H1 (cell line): ENCODE measurements around the gene ELP4. TPM values are rescaled to one million over a fixed set of nuclear protein-coding genes. Genes with fewer than 3 reads are reported as not detected.

Experiments used
- CTCF ChIA-PET: fragments of 300-600 bp; sonication (Branson Sonifier 250); formaldehyde crosslinking; loops from one replicate; lab custom pipeline; 2021; ENCODE audit not compliant: partially characterized antibody; lab: Charles Lee
- POLR2A ChIA-PET: fragments of 300-600 bp; sonication (Branson Sonifier 250); formaldehyde crosslinking; loops from one replicate; lab custom pipeline; 2021; ENCODE audit warnings: inconsistent platforms; ENCODE audit not compliant: partially characterized antibody; lab: Charles Lee
- DNase-seq, 2 experiments: peaks; one replicate each; pipeline versions ENCODE4 v3.0.0 to v3.0.0-alpha.2; 2010 to 2022; ENCODE audit warnings: low spot score in 2 of 2, low read depth in 1 of 2, mixed read lengths in 1 of 2
- FAIRE-seq: peaks from 2 replicates; lab custom pipeline; 2011; peaks lifted over from hg19 to GRCh38; lab: Jason Lieb, UNC
- H2AFZ ChIP-seq: 2 replicates; pipeline ENCODE4 v1.8.1; 2012; ENCODE audit warnings: low read length, inconsistent platforms
- H2AK5ac ChIP-seq: 2 replicates; pipeline ENCODE4 v1.6.1; 2013; ENCODE audit warnings: low read depth, low read length
- H2BK120ac ChIP-seq: replicated peaks from 2 replicates; pipeline ENCODE3; 2013; ENCODE audit warnings: low read depth, low read length, inconsistent platforms
- H2BK12ac ChIP-seq: 2 replicates; pipeline ENCODE4 v1.6.1; 2013; ENCODE audit warnings: low read depth, low read length
- H2BK15ac ChIP-seq: 2 replicates; pipeline ENCODE4 v1.6.1; 2013; ENCODE audit warnings: low read length
- H2BK20ac ChIP-seq: 2 replicates; pipeline ENCODE4 v1.6.1; 2013; ENCODE audit warnings: low read length
- H2BK5ac ChIP-seq: 2 replicates; pipeline ENCODE4 v1.6.1; 2013; ENCODE audit warnings: low read depth, low read length
- H3K14ac ChIP-seq: 2 replicates; pipeline ENCODE4 v1.6.1; 2013; ENCODE audit warnings: inconsistent platforms; ENCODE audit not compliant: insufficient read length
- H3K18ac ChIP-seq: 2 replicates; pipeline ENCODE4 v1.6.1; 2013; ENCODE audit warnings: low read length; ENCODE audit errors: extremely low read depth
- H3K23ac ChIP-seq: 2 replicates; pipeline ENCODE4 v1.6.1; 2013; ENCODE audit warnings: inconsistent platforms; ENCODE audit not compliant: insufficient read length
- H3K23me2 ChIP-seq: 2 replicates; pipeline ENCODE4 v1.6.1; 2013; ENCODE audit warnings: low read depth, low read length
- H3K27ac ChIP-seq: 2 replicates; pipeline ENCODE4 v1.6.1; 2011; ENCODE audit warnings: low read depth, low read length, inconsistent platforms
- H3K27me3 ChIP-seq, 4 experiments: replicated peaks in 1 of 4; 1 replicate in 1 of 4; 2 replicates in 3 of 4; pipeline versions ENCODE4 v1.6.1 to v1.8.1; 2011 to 2013; ENCODE audit warnings: low read length in 3 of 4, mild to moderate bottlenecking in 3 of 4, inconsistent platforms in 2 of 4, mixed read lengths in 2 of 4, moderate library complexity in 1 of 4; ENCODE audit not compliant: control insufficient read depth in 3 of 4, insufficient read depth in 3 of 4; ENCODE audit errors: extremely low read depth in 1 of 4
- H3K36me3 ChIP-seq, 4 experiments: 2 replicates each; pipeline versions ENCODE4 v1.6.1 to v1.8.1; 2011 to 2013; ENCODE audit warnings: mild to moderate bottlenecking in 4 of 4, low read length in 3 of 4, moderate library complexity in 2 of 4, control low read depth in 1 of 4, inconsistent platforms in 1 of 4; ENCODE audit not compliant: insufficient read depth in 4 of 4, control insufficient read depth in 2 of 4
- H3K4ac ChIP-seq: replicated peaks from 2 replicates; pipeline ENCODE3; 2013; ENCODE audit warnings: low read length, low read depth, mixed read lengths, inconsistent platforms; ENCODE audit not compliant: insufficient read length
- H3K4me1 ChIP-seq, 4 experiments: replicated peaks in 1 of 4; 1 replicate in 1 of 4; 2 replicates in 3 of 4; pipeline versions ENCODE4 v1.6.1 to v1.8.1; 2011 to 2013; ENCODE audit warnings: low read length in 3 of 4, inconsistent platforms in 2 of 4, mixed read lengths in 1 of 4; ENCODE audit not compliant: insufficient read depth in 4 of 4, control insufficient read depth in 3 of 4
- H3K4me2 ChIP-seq, 2 experiments: 2 replicates each; pipeline versions ENCODE4 v1.6.1 to v1.8.1; 2011 to 2013; ENCODE audit warnings: low read depth in 2 of 2, low read length in 2 of 2, control low read depth in 1 of 2, inconsistent platforms in 1 of 2, mild to moderate bottlenecking in 1 of 2; ENCODE audit not compliant: insufficient read depth in 1 of 2
- H3K4me3 ChIP-seq, 4 experiments: fragments of 200-600, 300-600 bp in 1 of 4; sonication (generic), shearing (Covaris generic), sonication (Bioruptor Twin) in 1 of 4; 2 replicates each; pipeline versions ENCODE4 v1.5.1 to v1.8.1; 2011 to 2016; ENCODE audit warnings: low read length in 4 of 4, low read depth in 3 of 4, control low read depth in 2 of 4, inconsistent platforms in 2 of 4, mild to moderate bottlenecking in 2 of 4, mixed read lengths in 1 of 4, moderate library complexity in 1 of 4; ENCODE audit not compliant: insufficient read depth in 2 of 4; ENCODE audit errors: extremely low read depth in 1 of 4
- H3K56ac ChIP-seq: replicated peaks from 2 replicates; pipeline ENCODE3; 2013; ENCODE audit warnings: low read depth, mild to moderate bottlenecking, mixed read lengths, low read length, inconsistent platforms; ENCODE audit not compliant: insufficient read length
- H3K79me1 ChIP-seq: 2 replicates; pipeline ENCODE4 v1.6.1; 2013; ENCODE audit warnings: low read depth, low read length, control low read depth
- H3K79me2 ChIP-seq, 2 experiments: 2 replicates each; pipeline versions ENCODE4 v1.6.1 to v1.8.1; 2012 to 2013; ENCODE audit warnings: low read length in 2 of 2, mild to moderate bottlenecking in 2 of 2, inconsistent platforms in 1 of 2; ENCODE audit not compliant: insufficient read depth in 2 of 2, control insufficient read depth in 1 of 2
- H3K9ac ChIP-seq, 4 experiments: replicated peaks in 1 of 4; 1 replicate in 1 of 4; 2 replicates in 3 of 4; pipeline versions ENCODE4 v1.6.1 to v1.8.1; 2011 to 2013; ENCODE audit warnings: low read depth in 3 of 4, low read length in 3 of 4, control low read depth in 2 of 4, mild to moderate bottlenecking in 2 of 4, moderate library complexity in 2 of 4, inconsistent platforms in 1 of 4; ENCODE audit errors: extremely low read depth in 1 of 4
- H3K9me3 ChIP-seq, 2 experiments: 2 replicates each; pipeline versions ENCODE4 v1.6.1 to v1.8.1; 2012 to 2013; ENCODE audit warnings: mild to moderate bottlenecking in 2 of 2, moderate library complexity in 2 of 2, control low read depth in 1 of 2, inconsistent platforms in 1 of 2, low read depth in 1 of 2, low read length in 1 of 2, mixed read lengths in 1 of 2; ENCODE audit not compliant: insufficient read depth in 2 of 2
- H4K20me1 ChIP-seq, 2 experiments: replicated peaks in 1 of 2; 2 replicates each; pipeline versions ENCODE3 to v1.8.1; 2011 to 2013; ENCODE audit warnings: inconsistent platforms in 2 of 2, low read length in 2 of 2, mild to moderate bottlenecking in 1 of 2; ENCODE audit not compliant: insufficient read depth in 2 of 2, control insufficient read depth in 1 of 2
- H4K5ac ChIP-seq: 2 replicates; pipeline ENCODE4 v1.6.1; 2013; ENCODE audit warnings: low read length, low read depth, mixed read lengths, inconsistent platforms; ENCODE audit not compliant: insufficient read length
- H4K8ac ChIP-seq: 2 replicates; pipeline ENCODE4 v1.8.0; 2013; ENCODE audit warnings: mild to moderate bottlenecking, moderate library complexity, low read length, inconsistent platforms; ENCODE audit not compliant: insufficient read depth; ENCODE audit errors: extremely low read depth
- H4K91ac ChIP-seq: replicated peaks from 2 replicates; pipeline ENCODE3; 2013; ENCODE audit warnings: low read length, mixed read lengths, inconsistent platforms; ENCODE audit not compliant: insufficient read length
- BRCA1 ChIP-seq: IDR thresholded peaks from 2 replicates; pipeline ENCODE4 v1.6.1; 2012; ENCODE audit warnings: low read depth, low read length, improper control_type of control experiment
- CBX8 ChIP-seq: fragments of 300-800, 300-1000 bp; sonication (generic); IDR thresholded peaks from 2 replicates; pipeline ENCODE4 v1.7.1; 2016; ENCODE audit warnings: low read depth, low read length, borderline replicate concordance
- EZH2 ChIP-seq: fragments of 200-600 bp; sonication (generic); IDR thresholded peaks from 2 replicates; pipeline ENCODE4 v1.7.1; 2012; ENCODE audit warnings: low read depth, mild to moderate bottlenecking, moderate library complexity, low read length, inconsistent platforms; ENCODE audit not compliant: severe bottlenecking
- NANOG ChIP-seq: IDR thresholded peaks from 2 replicates; pipeline ENCODE4 v1.6.1; 2011; ENCODE audit warnings: low read length, low read depth, mild to moderate bottlenecking, inconsistent platforms; ENCODE audit not compliant: insufficient read depth, poor library complexity, severe bottlenecking
- RNF2 ChIP-seq: fragments of 200-900, 300-1000 bp; sonication (generic); IDR thresholded peaks from 2 replicates; pipeline ENCODE4 v1.7.1; 2016; ENCODE audit warnings: borderline replicate concordance, low read depth, mild to moderate bottlenecking, antibody characterized with exemption, low read length; ENCODE audit not compliant: poor library complexity, severe bottlenecking; ENCODE audit errors: missing control alignments
- SIN3A ChIP-seq, 2 experiments: IDR thresholded peaks in 1 of 2; conservative IDR thresholded peaks in 1 of 2; 2 replicates each; pipeline ENCODE4 v1.6.1; 2011 to 2012; ENCODE audit warnings: low read length in 2 of 2, improper control_type of control experiment in 1 of 2, low read depth in 1 of 2, mild to moderate bottlenecking in 1 of 2
- SUZ12 ChIP-seq: fragments of 200-600 bp; sonication (generic); IDR thresholded peaks from 2 replicates; pipeline ENCODE4 v1.6.1; 2012; ENCODE audit warnings: mild to moderate bottlenecking, inconsistent platforms, low read length, moderate library complexity, mixed read lengths
- WGBS, 2 experiments: shearing (Covaris generic) in 1 of 2; methylation state at CpG; one replicate each; pipeline versions ENCODE4 v1.1.6 to v1.1.7; 2013 to 2015; ENCODE audit warnings: low lambda C conversion rate in 2 of 2, mixed read lengths in 2 of 2, inconsistent platforms in 1 of 2, low coverage in 1 of 2, missing lambda C conversion rate in 1 of 2; ENCODE audit not compliant: insufficient replicate concordance in 2 of 2, insufficient coverage in 1 of 2, insufficient read length in 1 of 2; ENCODE audit errors: extremely low coverage in 1 of 2, missing lambda C conversion rate in 1 of 2; 5-methylcytosine and 5-hydroxymethylcytosine counted together
- polyA plus RNA-seq, 7 experiments: library from polyadenylated mRNA; depleted of rRNA in 3 of 7; stranded (reverse) in 5 of 7; unstranded in 2 of 7; fragments of >200 nt in 5 of 7; fragments of 200-250 nt in 2 of 7; gene quantifications; 1 replicate in 5 of 7; 2 replicates in 1 of 7; 4 replicates in 1 of 7; pipeline versions ENCODE4 v1.2.1 to v1.2.3, GENCODE V29; 2011 to 2013; ENCODE audit warnings: missing spikeins in 2 of 7, mixed read lengths in 2 of 7
- total RNA-seq: library from RNA; stranded (reverse); fragmentation: NEBNext Ultra II Directional; extraction: Animal tissue kit (Norgen Biotek cat#: 25700); gene quantifications from 2 replicates; pipeline ENCODE4 v1.2.1, GENCODE V29; 2021

ELP4 gene
- total and polyA plus RNA-seq, 2 of the 8 experiments (the other 6 are each of a cell fraction or from before 2014, with no cell fraction given), result 14.0 to 18.6 TPM

DNA sequence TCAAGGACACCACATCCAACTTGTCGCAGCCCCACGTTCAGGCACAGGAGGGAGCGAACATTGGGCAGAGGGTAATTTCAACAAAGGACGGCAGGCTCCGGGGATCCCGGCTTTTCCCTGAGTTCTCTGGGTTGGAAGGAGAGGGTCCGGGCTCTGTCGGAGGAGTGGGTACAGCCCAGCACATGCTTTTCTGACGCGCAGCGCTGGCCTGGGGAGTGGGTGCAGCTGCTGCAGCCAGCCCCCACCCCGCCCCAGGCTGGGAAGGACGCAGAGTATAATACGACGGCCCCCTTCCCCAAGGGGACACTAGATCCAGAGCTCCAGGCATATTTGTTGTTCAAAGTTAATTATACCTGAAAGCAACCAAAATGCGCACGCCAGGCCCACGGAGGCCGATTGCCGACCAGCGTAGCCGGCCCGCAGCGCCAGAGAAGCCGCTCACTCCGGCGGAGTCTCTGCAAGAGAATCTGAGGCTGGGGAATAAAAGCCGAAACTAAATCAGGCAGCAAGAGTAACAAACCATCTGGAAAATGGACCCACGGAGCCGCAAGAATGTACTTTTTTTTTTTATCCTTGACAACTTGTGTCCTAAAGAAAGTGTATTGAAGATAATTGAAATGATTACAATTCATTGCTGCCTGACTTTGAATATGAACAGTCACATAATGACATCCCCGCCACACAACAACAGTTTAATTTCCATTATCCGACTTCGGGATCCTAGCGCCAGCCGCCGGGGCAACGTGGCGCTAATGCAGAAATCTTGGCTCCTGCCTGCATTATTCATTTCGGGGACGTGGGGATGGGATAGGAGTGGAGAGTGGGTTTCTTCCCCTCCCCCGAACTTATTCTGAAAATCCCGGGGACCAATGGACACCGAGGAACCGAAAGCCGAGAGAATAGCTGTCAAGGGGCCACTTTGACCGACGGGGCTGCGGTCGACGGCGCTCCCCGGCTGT lies 315.6 kb downstream of the ELP4 start:
- peaks cover 45 to 87% (median 75%) of the 10 kb centered on the region in 4 experiments for H3K27me3 ChIP-seq
- no peak overlapping the region for H4K91ac ChIP-seq
- H3K4me1 ChIP-seq, result peaks cover 25 to 47% (median 34%) of the 10 kb centered on the region in 4 experiments
- H3K23ac ChIP-seq, result no peak overlapping the region
- H3K79me1 ChIP-seq, result no peaks in the 10 kb centered on the region
- CTCF ChIA-PET, result interaction anchor here (0.8 to 11.4 kb wide), 7 partner anchors 9 to 350 kb away, joined by 3 to 88 read pairs (median 4); no protein-coding TSS in a partner anchor
- H4K5ac ChIP-seq, result no peak overlapping the region
- H2AK5ac ChIP-seq, result no peak overlapping the region
- H3K36me3 ChIP-seq, result no peaks in the 10 kb centered on the region; a peak in 1 of 8 replicates
- H3K9me3 ChIP-seq, result no peaks in the 10 kb centered on the region
- H2BK5ac ChIP-seq, result no peak overlapping the region
- no peak overlapping the region for H3K27ac ChIP-seq
- H4K20me1 ChIP-seq, result peaks cover 2% of the 10 kb centered on the region in 2 experiments
- H2BK120ac ChIP-seq, result no peak overlapping the region
- no peaks in the 10 kb centered on the region for H3K79me2 ChIP-seq
- H3K23me2 ChIP-seq, result peaks cover 10% of the 10 kb centered on the region; the same call in 1 of the 2 replicates
- no peak overlapping the region; the same call in 1 of the 2 replicates for H3K18ac ChIP-seq
- peak overlapping the region; percentile 34; the same call in 1 of the 2 replicates for H2BK20ac ChIP-seq
- H3K14ac ChIP-seq, result no peak overlapping the region
- peak overlapping the region; percentile 12 to 58 (median 24); a peak in 5 of 8 replicates for H3K4me3 ChIP-seq
- H2BK15ac ChIP-seq, result 0 out of 2 replicates have a peak overlapping the region, but pooled peaks have one; percentile 77
- POLR2A ChIA-PET, result interaction anchor here (1.5 to 4.1 kb wide), 2 partner anchors 18 to 20 kb away, joined by 5 to 18 read pairs; no protein-coding TSS in a partner anchor
- TF ChIP-seq NANOG, result no peak
- TF ChIP-seq RNF2, result peak; percentile 83
- TF ChIP-seq SIN3A (conservative IDR thresholded peaks at IDR 0.05 in 1 of 2, IDR thresholded peaks at IDR 0.05 in 1 of 2; ENCODE audit: low read depth in 1 of 2, low read length in 2 of 2), result 0 out of 4 replicates have a peak, but pooled peaks of 1 of the 2 experiments have one; percentile 41
- peak; percentile 97 for TF ChIP-seq EZH2
- peak; percentile 96 for TF ChIP-seq SUZ12
- TF ChIP-seq BRCA1, result no peak
- TF ChIP-seq CBX8, result peak; percentile 42; the same call in 1 of the 2 replicates
- no peak overlapping the region for H3K4ac ChIP-seq
- H3K4me2 ChIP-seq, result peak overlapping the region; percentile 65 to 68
- H3K56ac ChIP-seq, result no peak overlapping the region
- H2BK12ac ChIP-seq, result peak overlapping the region; percentile 55; the same call in 1 of the 2 replicates
- DNase-seq, result peak in 1 of 2 experiments; percentile 69
- no peak for FAIRE-seq
- H4K8ac ChIP-seq, result no peak overlapping the region; the same call in 1 of the 2 replicates
- H2AFZ ChIP-seq, result no peak overlapping the region
- 2% methylated on average over 40 of the region's 52 CpGs; no CpG with 5 or more reads in 1 of the 2 experiments for WGBS, 2 experiments
- H3K9ac ChIP-seq, result no peak overlapping the region
